HT-29 (cell line): ENCODE measurements around the gene HRH1. TPM values are rescaled to one million over a fixed set of nuclear protein-coding genes. Genes with fewer than 3 reads are reported as not detected.

ENCODE experiments used
- small RNA-seq: library from RNA; depleted of rRNA; stranded (forward); fragments of <200 nt; gene quantifications from one replicate; pipeline ENCODE3, GENCODE V24; 2014
- total RNA-seq: library from RNA; depleted of rRNA; stranded (reverse); fragments of >200 nt; shearing (Covaris generic); gene quantifications from 2 replicates; pipeline ENCODE4 v1.2.3, GENCODE V29; 2014; rRNA removed

Gene HRH1
- total RNA-seq, 1 experiment from 2014 or later = 1.9 TPM

Small RNA genes lying within 50 kb of the gene (small RNA-seq; reads per million reads assigned to genes)
- not detected for gene AC083855.1

Other genes with a start within 250 kb of the HRH1 start
- gene SLC6A1, start 161.7 kb upstream of the HRH1 start, total RNA-seq = not detected in 2 replicates
- 11.4 and 17.4 TPM in 2 replicates for gene ATG7, start 117.9 kb downstream of the HRH1 start, total RNA-seq